ENCODE measurements around the gene CFAP54.

Gene CFAP54

GRCh38 chr12:96807741-96808140 lies 318.4 kb downstream of the CFAP54 start:
- no peak for TF ChIP-seq CTCF (conservative IDR thresholded peaks at IDR 0.05; ENCODE audit: low read depth, low read length)
- no peak overlapping the region for H3K4me3 ChIP-seq (ENCODE audit: low read length)
- no peak for DNase-seq (ENCODE audit: low read depth)

- no peak overlapping the region for H3K4me3 ChIP-seq (ENCODE audit: low read length)
- no peak for DNase-seq (ENCODE audit: low read depth)
- TF ChIP-seq CTCF (conservative IDR thresholded peaks at IDR 0.05; ENCODE audit: low read depth, low read length), result no peak
Measured at GRCh38 chr12:96808587-96808986, 319.2 kb downstream of the CFAP54 start.

GRCh38 chr12:96809522-96809921 lies 320.1 kb downstream of the CFAP54 start:
- no peak for DNase-seq (ENCODE audit: low read depth)
- no peak for TF ChIP-seq CTCF (conservative IDR thresholded peaks at IDR 0.05; ENCODE audit: low read depth, low read length)
- no peak overlapping the region for H3K4me3 ChIP-seq (ENCODE audit: low read length)

- TF ChIP-seq CTCF (conservative IDR thresholded peaks at IDR 0.05; ENCODE audit: low read depth, low read length), result no peak
- DNase-seq (ENCODE audit: low read depth), result no peak
- no peak overlapping the region for H3K4me3 ChIP-seq (ENCODE audit: low read length)
Measured at GRCh38 chr12:96810057-96810456, 320.7 kb downstream of the CFAP54 start.

- no peak for TF ChIP-seq CTCF (conservative IDR thresholded peaks at IDR 0.05; ENCODE audit: low read depth, low read length)
- no peak overlapping the region for H3K4me3 ChIP-seq (ENCODE audit: low read length)
- no peak for DNase-seq (ENCODE audit: low read depth)
Measured at GRCh38 chr12:96810477-96810876, 321.1 kb downstream of the CFAP54 start.

- H3K4me3 ChIP-seq (ENCODE audit: low read length), result no peak overlapping the region
- DNase-seq (ENCODE audit: low read depth), result peak; percentile 99
Measured at GRCh38 chr12:96811083-96811482, 321.7 kb downstream of the CFAP54 start.

GRCh38 chr12:96812153-96812552 lies 322.8 kb downstream of the CFAP54 start:
- DNase-seq (ENCODE audit: low read depth), result no peak
- H3K4me3 ChIP-seq (ENCODE audit: low read length), result no peak overlapping the region
- no peak for TF ChIP-seq CTCF (conservative IDR thresholded peaks at IDR 0.05; ENCODE audit: low read depth, low read length)

More at GRCh38 chr12:96811083-96811482, 321.7 kb downstream of the CFAP54 start:
- no peak for TF ChIP-seq CTCF (conservative IDR thresholded peaks at IDR 0.05; ENCODE audit: low read depth, low read length)
